Left forelimb (tissue), 1 donor: ENCODE results near the gene THEMIS2.
"Not testable (repeated sequence)": the region's sequence is repeated elsewhere in the genome, so short reads cannot be mapped to it uniquely, and the experiment has no call there.

Source experiments
- DNase-seq: peaks from one replicate; pipeline ENCODE4 v3.0.0-alpha.2; 2018; ENCODE audit warnings: low spot score

The THEMIS2 gene

DNA sequence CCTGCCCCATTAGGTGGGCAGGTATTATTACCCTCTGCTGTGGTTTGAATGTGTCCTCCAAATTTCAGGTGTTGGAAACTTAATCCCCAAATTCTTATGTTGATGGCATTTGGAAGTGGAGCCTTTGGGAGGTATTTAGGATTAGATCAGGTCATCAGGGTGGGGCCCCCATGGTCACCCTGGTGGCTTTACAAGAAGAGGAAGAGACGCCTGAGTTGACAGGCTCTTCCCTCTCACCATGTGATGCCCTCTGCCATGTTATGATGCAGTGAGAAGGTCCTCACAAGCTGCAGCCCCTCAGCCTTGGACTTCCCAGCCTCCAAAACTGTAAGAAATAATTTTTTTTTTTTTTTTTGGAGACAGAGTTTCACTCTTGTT is 8.8 kb upstream of the THEMIS2 start:
- no peak for DNase-seq

DNA sequence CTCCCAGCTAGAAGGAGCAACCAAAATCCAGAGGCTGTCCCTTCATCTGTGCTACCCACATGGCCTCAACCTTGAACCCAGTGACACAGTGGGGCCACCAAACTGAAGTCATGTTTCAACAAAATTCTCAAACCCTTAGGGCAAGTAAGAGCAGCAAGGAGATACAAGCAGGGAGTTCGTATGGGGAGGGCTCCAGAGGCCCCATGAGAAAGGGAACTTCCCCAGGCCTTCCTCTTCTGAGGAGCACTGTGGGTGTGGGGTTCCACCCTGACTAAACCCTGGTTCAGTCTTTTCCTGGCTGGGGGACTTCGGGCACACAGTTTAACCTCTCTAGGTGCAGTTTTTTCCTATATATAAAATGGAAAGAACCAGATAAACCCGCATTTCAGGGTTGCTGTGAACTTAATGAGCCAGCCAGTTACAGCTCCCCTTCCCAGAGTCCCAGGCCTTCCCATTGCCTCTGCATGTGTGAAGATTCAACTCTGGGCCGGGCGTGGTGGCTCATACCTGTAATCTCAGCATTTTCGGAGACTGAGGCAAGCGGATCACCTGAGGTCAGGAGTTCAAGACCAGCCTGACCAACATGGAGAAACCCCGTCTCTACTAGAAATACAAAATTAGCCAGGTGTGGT is 8.0 kb upstream of the THEMIS2 start:
- DNase-seq = no peak

DNA sequence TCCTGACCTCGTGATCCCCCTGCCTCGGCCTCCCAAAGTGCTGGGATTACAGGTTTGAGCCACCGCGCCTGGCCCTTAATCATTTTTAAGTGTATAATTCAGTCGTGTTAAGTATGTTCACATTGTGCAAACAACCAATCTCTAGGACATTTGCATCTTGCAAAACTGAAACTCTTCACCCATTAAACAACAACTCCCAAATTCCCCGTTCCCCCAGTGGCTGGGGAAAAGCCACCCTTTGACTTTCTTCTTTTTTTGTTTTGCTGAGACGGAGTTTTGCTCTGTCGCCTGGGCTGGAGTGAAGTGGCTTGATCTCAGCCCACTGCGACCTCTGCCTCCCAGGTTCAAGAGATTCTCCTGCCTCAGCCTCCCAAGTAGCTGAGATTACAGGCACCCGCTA is 6.5 kb upstream of the THEMIS2 start:
- DNase-seq = no peak

- no peak for DNase-seq
Measured at GRCh38 chr1:27868556-27868931, 3.8 kb upstream of the THEMIS2 start.

- DNase-seq = no peak
Measured at GRCh38 chr1:27868932-27869718, 3.2 kb upstream of the THEMIS2 start.

GRCh38 chr1:27869719-27870085 is 2.6 kb upstream of the THEMIS2 start:
- no peak for DNase-seq

DNA sequence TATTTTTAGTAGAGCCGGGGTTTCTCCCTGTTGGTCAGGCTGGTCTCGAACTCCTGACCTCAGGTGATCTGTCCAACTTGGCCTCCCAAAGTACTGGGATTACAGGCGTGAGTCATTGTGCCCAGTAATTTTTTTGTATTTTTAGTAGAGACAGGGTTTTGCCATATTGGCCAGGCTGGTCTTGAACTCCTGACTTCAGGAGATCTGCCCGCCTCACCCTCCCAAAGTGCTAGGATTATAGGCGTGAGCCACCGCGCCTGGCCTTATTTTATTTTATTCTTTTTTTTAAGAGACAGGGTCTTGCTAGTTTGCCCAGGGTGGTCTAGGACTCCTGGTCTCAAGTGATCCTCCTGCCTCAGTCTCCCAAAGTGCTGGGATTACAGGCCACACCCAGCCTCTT is 1.3 kb upstream of the THEMIS2 start:
- not testable (repeated sequence) for DNase-seq

DNA sequence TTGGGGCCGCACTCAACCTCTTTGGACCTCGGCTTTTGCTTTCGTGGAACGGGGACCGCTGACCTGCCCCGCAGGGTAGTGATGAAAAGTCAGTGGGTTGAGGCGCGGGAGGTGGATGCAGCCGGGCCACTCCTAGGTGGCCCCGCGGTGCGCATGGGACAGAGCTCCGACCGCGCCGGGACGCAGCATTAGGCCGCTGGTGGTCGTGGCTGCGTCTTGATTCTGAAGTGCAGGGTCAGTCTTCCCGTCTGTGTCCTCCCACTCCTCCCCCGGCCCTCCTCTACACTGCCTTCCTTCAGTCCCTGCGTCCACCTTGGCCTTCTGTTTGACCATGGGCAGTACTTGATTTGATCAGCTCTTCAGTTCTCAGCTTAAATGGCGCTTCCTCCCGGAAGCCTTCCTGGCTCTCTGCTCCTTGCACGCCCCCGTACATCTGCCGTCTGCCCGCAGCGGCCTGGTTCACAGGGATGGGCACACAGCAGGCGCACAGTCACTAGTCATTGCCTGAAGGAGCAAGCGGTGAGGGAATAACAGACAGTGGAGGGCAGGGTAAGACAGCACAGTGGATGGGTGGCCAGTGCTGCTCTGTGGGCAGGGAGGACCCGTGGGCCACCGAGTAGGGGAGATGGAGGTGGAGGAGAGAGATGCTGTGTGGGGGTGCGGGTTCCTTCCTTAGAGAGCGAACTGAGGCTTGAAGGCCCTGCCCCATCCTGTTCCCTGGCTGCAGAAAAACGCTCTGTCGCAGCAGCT is 633 bp downstream of the THEMIS2 start:
- DNase-seq = no peak

DNA sequence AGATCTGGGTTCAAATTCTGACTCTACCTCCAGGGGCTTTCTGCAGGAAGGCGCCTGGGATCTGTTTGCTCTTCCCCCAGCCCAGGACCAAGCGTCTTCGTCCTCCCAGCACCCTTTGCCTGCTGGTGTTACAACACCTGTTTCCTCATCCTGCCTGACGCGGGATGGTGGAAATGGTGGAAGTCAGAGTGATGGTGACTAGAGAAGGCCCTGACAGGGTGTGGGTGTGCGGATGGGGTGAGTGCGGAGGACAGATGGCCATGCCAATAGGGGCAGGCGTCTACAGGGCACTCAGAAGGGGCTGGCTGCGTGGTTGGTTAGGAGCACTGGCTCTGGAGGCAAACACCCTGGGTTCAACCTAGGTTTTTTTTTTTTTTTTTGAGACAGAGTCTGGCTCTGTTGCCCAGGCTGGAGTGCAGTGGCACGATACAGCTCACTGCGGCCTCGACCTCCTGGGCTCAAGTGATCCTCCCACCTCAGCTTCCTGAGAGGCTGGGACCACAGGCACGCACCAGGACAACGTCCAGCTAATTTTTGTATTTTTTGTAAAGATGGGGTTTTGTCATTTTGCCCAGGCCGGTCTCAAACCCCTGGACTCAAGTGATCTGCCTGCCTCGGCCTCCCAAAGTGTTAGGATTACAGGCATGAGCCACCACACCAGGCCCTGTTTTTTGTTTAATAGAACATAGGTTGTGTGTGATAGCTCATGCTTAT is 1.5 kb downstream of the THEMIS2 start:
- DNase-seq = no peak

GRCh38 chr1:27876341-27877114 is 4.2 kb downstream of the THEMIS2 start:
- DNase-seq = no peak

DNA sequence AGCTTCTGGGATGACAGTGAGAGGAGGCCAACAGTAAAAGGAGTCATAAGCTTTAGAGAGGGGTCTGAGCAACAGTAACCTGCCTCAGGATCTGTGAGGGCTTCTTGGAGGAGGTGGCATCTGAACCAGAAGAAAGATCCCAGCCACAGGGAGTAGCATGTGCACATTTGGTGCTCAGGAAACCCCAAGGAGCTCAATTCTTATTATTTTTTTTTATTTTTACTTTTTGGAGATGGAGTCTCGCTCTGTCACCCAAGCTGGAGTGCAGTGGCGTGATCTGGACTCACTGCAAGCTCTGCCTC is 4.7 kb downstream of the THEMIS2 start:
- no peak for DNase-seq

- DNase-seq = no peak
Measured at GRCh38 chr1:27878039-27878438, 5.7 kb downstream of the THEMIS2 start.

DNA sequence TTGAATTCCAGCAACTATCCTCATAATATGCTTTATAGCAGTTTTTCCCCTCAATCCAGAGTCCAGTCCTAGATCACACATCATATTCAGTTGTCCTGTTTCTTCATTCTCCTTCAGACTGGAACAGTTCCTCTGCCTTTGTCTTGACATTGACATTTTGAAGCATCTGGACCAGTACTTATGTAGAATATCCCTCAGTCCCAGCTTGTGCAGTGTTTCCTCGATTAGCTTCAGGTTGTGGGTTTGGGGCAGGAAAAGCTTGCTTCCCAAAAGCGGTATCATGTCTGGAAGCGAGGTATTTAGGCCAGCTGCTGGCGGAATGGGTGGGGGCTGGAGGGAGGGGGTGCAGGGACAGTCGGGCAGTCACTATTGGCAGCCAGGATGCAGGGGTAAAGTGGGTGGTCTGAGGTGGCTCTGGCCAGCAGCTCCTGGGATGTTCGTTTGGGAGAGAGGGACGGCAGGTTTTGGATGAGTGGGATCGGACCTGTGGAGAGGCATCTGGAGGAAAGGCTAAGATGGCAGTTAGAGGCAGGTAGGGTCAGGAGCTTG is 6.5 kb downstream of the THEMIS2 start:
- no peak for DNase-seq

DNA sequence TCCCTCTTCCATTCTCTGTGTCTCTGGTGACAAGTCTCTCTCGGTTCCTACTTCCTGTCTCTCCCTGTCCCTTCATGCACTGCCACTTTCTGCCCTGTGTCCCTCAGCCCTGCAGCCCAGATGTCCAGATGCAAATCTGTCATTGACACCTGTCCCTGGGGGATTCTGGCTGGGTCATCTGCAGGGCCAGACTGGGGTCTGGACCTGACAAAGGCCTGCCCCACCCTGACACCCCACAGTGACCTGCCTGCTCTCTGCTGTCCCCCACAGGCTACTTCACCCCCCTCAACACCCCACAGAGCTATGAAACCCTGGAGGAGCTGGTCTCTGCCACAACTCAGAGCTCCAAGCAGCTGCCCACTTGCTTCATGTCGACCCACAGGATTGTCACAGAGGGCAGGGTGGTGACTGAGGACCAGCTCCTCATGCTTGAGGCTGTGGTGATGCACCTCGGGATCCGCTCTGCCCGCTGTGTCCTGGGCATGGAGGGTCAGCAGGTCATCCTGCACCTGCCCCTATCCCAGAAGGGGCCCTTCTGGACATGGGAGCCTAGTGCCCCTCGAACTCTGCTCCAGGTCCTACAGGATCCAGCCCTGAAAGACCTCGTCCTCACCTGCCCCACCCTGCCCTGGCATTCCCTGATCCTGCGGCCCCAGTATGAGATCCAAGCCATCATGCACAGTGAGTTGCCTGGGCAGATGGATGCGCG is 7.2 kb downstream of the THEMIS2 start:
- no peak for DNase-seq

GRCh38 chr1:27882543-27882903 is 10.2 kb downstream of the THEMIS2 start:
- no peak for DNase-seq

GRCh38 chr1:27883536-27883935 is 11.2 kb downstream of the THEMIS2 start:
- DNase-seq = no peak

- DNase-seq = no peak
Measured at GRCh38 chr1:27884006-27884954, 11.9 kb downstream of the THEMIS2 start.

- DNase-seq = no peak
Measured at GRCh38 chr1:27885114-27885528, 12.8 kb downstream of the THEMIS2 start.

- DNase-seq = no peak
Measured at GRCh38 chr1:27885621-27886352, 13.4 kb downstream of the THEMIS2 start.
